Lung (tissue), 12 donors: ENCODE measurements around the gene HS6ST2. TPM values are rescaled to one million over a fixed set of nuclear protein-coding genes. Genes with fewer than 3 reads are reported as not detected.

Experiments used
- ATAC-seq: fragments of 200-7000 bp; cut with Tn5 transposase; one replicate; pipeline ENCODE4 v1.9.1; 2020; ENCODE audit warnings: moderate number of reproducible peaks; ENCODE audit not compliant: insufficient read depth, low FRiP score
- DNase-seq, 3 donors: peaks; one replicate each; pipeline ENCODE4 v3.0.0-alpha.2; 2013 to 2017
- H3K27ac ChIP-seq, 2 donors: one replicate each; pipeline ENCODE4 v1.5.1; 2013; ENCODE audit warnings: mild to moderate bottlenecking in 2 of 2, moderate library complexity in 2 of 2, control low read depth in 1 of 2, inconsistent platforms in 1 of 2, low read depth in 1 of 2, low read length in 1 of 2
- H3K27me3 ChIP-seq, 3 donors: one replicate each; pipeline ENCODE4 v1.5.1; 2013; ENCODE audit warnings: low read length in 2 of 3; ENCODE audit not compliant: control insufficient read depth in 3 of 3, insufficient read depth in 3 of 3
- H3K36me3 ChIP-seq, 4 donors: one replicate each; pipeline ENCODE4 v1.5.1; 2013; ENCODE audit warnings: low read length in 4 of 4, mild to moderate bottlenecking in 1 of 4, moderate library complexity in 1 of 4; ENCODE audit not compliant: control insufficient read depth in 4 of 4, insufficient read depth in 4 of 4
- H3K4me1 ChIP-seq, 5 donors: one replicate each; pipeline ENCODE4 v1.5.1; 2013; ENCODE audit warnings: low read length in 5 of 5, mild to moderate bottlenecking in 2 of 5, moderate library complexity in 1 of 5; ENCODE audit not compliant: control insufficient read depth in 5 of 5, insufficient read depth in 5 of 5
- H3K4me3 ChIP-seq: one replicate; pipeline ENCODE4 v1.5.1; 2013; ENCODE audit warnings: mild to moderate bottlenecking, control low read depth, moderate library complexity
- H3K9ac ChIP-seq, 2 donors: one replicate each; pipeline ENCODE4 v1.5.1; 2013; ENCODE audit warnings: low read length in 2 of 2, control low read depth in 1 of 2; ENCODE audit not compliant: insufficient read depth in 1 of 2
- H3K9me3 ChIP-seq, 4 donors: one replicate each; pipeline ENCODE4 v1.5.1; 2013; ENCODE audit warnings: low read length in 3 of 4, mild to moderate bottlenecking in 1 of 4, moderate library complexity in 1 of 4; ENCODE audit not compliant: control insufficient read depth in 4 of 4, insufficient read depth in 3 of 4
- WGBS, 2 donors: extraction: QIAGEN DNeasy Blood & Tissue Kit; methylation state at CpG; one replicate each; pipeline ENCODE4 v1.1.7; 2013; 5-methylcytosine and 5-hydroxymethylcytosine counted together
- polyA plus RNA-seq, 2 donors: library from polyadenylated mRNA; stranded (reverse); fragments of 200-250 nt; gene quantifications; one replicate each; pipeline ENCODE4 v1.2.1, GENCODE V29; 2013
- total RNA-seq, 2 donors: library from RNA; depleted of rRNA in 1 of 2; stranded (reverse); fragments of >200 nt in 1 of 2; gene quantifications; one replicate each; pipeline ENCODE4 v1.2.1, GENCODE V29; 2014 to 2021
- TF ChIP-seq, protein P1 (sequence below): IDR thresholded peaks from 2 replicates; pipeline ENCODE4 v1.5.1; 2012; ENCODE audit warnings: mild to moderate bottlenecking; ENCODE audit errors: control extremely low read depth, extremely low read depth
- donor health status: control.
- donor health status: control.
- donor health status: Bipolar disorder and iron deficiency.
- donor health status: healthy.
- donor health status: DM: yes; HTN: yes; CAD: no.

Gene HS6ST2
- total and polyA plus RNA-seq, 4 donors: 0.28 to 14.3 (median 2.2) TPM

DNA sequence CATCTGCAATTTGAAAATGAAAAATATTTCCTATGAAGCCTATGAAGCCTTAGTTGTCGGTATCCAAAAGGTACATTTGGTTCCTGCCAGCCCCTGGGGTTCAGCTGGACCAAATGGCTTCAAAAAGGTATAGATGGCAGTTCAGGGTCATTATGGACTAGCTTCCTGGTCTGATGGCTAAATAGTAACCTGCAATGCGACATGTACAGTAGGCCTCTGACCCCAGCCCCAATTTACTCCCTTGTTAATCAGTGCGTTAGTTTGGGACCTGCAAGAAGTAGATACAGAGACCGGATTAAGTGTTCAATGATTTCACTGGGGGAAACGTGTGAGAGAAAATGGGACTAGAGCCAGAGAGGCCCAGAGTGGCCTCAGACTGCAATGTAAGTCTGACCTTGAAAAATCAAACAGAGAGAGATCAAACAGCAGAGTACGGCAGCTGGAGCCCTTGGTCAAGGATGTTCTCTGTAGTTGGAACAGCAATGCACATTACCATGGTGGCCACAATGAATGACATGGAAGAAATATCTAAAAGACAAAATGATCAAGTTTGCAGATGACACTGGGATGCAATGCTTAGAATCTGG is 354.6 kb downstream of the HS6ST2 start:
- Histone ChIP-seq H3K27ac (no peak overlapping the region), H3K36me3 (no peaks in the 10 kb centered on the region), H3K9me3 (no peaks in the 10 kb centered on the region), H3K9ac (no peak overlapping the region), H3K4me1 (no peaks in the 10 kb centered on the region), H3K4me3 (no peak overlapping the region), H3K27me3 (peaks cover 6 to 54% (median 26%) of the 10 kb centered on the region in 3 donors)
- TF ChIP-seq, protein P1, sequence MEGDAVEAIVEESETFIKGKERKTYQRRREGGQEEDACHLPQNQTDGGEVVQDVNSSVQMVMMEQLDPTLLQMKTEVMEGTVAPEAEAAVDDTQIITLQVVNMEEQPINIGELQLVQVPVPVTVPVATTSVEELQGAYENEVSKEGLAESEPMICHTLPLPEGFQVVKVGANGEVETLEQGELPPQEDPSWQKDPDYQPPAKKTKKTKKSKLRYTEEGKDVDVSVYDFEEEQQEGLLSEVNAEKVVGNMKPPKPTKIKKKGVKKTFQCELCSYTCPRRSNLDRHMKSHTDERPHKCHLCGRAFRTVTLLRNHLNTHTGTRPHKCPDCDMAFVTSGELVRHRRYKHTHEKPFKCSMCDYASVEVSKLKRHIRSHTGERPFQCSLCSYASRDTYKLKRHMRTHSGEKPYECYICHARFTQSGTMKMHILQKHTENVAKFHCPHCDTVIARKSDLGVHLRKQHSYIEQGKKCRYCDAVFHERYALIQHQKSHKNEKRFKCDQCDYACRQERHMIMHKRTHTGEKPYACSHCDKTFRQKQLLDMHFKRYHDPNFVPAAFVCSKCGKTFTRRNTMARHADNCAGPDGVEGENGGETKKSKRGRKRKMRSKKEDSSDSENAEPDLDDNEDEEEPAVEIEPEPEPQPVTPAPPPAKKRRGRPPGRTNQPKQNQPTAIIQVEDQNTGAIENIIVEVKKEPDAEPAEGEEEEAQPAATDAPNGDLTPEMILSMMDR: no peak
- 75 to 91% methylated on average over 6 of the region's 6 CpGs for WGBS, 2 donors
- DNase-seq: no peak
- ATAC-seq: no peak

DNA sequence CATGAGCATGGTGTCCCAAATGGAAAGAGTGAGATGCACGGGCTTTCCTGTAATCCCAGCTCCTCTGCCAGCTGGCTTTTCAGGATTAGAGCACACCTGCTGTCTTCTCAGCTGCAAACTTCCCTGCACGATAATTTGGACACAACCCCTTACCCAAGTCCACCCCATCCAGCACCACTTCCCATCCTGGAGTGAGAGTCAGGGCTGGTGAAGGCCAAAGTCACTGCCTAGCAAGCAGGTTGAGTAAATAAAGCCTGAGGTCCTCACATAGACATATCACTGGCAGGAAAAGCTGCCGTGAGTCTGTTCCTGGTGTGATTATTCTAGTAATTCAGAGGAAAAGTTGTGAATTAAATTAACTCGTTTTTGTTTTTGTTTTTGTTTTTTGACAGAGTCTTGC is 355.7 kb downstream of the HS6ST2 start:
- TF ChIP-seq, protein P1: no peak
- 64 to 95% methylated on average over 4 of the region's 4 CpGs for WGBS, 2 donors
- no peak for ATAC-seq
- no peaks in the 10 kb centered on the region for H3K36me3 ChIP-seq
- H3K27me3 ChIP-seq: peaks cover 6 to 65% (median 23%) of the 10 kb centered on the region in 3 donors
- H3K27ac ChIP-seq: no peak overlapping the region
- H3K9ac ChIP-seq: no peak overlapping the region
- no peak overlapping the region for H3K4me3 ChIP-seq
- no peaks in the 10 kb centered on the region for H3K9me3 ChIP-seq
- no peak for DNase-seq
- H3K4me1 ChIP-seq: no peaks in the 10 kb centered on the region

DNA sequence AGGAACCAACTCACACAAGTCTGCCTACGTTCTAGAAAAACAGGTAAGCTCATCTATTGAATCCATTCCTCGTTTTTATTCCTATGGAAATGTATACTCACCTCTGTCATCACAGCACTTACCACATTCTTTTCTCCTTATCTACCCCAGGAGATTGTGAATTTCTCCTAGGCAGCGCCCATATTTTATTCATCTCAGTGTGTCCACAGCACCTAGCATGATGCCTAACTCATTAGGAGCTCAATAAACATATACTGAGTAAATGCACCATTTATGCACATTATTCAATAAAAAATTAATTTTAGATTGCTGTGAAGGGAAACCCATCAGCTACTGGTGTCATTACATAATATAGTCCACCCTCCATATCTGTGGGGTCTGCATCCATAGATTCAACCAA is 363.4 kb downstream of the HS6ST2 start:
- DNase-seq (no peak), ATAC-seq (no peak)
- 61 to 98% methylated on average over 3 of the region's 3 CpGs for WGBS, 2 donors
- H3K9me3 ChIP-seq: no peaks in the 10 kb centered on the region
- H3K9ac ChIP-seq: no peak overlapping the region
- no peak overlapping the region for H3K4me3 ChIP-seq
- H3K27ac ChIP-seq: no peak overlapping the region
- no peaks in the 10 kb centered on the region for H3K4me1 ChIP-seq
- H3K36me3 ChIP-seq: no peaks in the 10 kb centered on the region
- TF ChIP-seq, protein P1: no peak
- H3K27me3 ChIP-seq: peaks cover 0 to 66% (median 17%) of the 10 kb centered on the region in 3 donors

DNA sequence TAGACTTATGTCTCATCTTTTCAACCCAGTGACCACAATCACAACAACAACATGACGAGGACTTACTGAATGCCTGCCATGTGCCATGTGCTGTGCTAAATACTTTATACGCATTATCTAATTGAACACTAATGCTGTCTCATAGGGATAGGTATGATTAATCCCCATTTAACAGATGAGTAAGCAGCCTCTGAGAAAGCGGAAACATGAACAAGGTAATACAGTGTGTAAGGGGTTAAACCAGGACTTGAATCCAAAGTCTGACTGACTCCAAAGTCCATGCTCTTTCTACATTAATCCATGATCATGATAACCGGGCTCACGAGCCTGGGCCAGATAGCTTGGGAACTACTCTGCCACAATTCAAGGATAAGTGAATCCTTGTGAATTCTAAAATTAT is 364.3 kb downstream of the HS6ST2 start:
- Histone ChIP-seq H3K36me3 (no peaks in the 10 kb centered on the region), H3K27ac (no peak overlapping the region), H3K9me3 (no peaks in the 10 kb centered on the region), H3K4me3 (no peak overlapping the region), H3K9ac (no peak overlapping the region), H3K4me1 (no peaks in the 10 kb centered on the region), H3K27me3 (peaks cover 0 to 61% (median 22%) of the 10 kb centered on the region in 3 donors)
- ATAC-seq (no peak), DNase-seq (no peak)
- 78 to 94% methylated on average over 5 of the region's 5 CpGs for WGBS, 2 donors
- TF ChIP-seq, protein P1: no peak
